Uterus (tissue), 4 donors: Measurements from ENCODE around the gene SPIRE1. TPM values are rescaled to one million over a fixed set of nuclear protein-coding genes. Genes with fewer than 3 reads are reported as not detected.

Source experiments
- DNase-seq, 2 donors: peaks; one replicate each; pipeline ENCODE4 v3.0.0-alpha.2; 2019 to 2020
- H3K27ac ChIP-seq, 2 donors: fragments of 200-600 bp; sonication (generic); 1 replicate in 1 of 2; 2 replicates in 1 of 2; pipeline ENCODE4 v1.5.1; 2016 to 2018
- H3K27me3 ChIP-seq, 2 donors: fragments of 200-600 bp; sonication (generic); one replicate each; pipeline ENCODE4 v1.5.1; 2018 to 2019; ENCODE audit warnings: control low read depth in 1 of 2
- H3K36me3 ChIP-seq, 2 donors: fragments of 200-600 bp; sonication (generic); one replicate each; pipeline ENCODE4 v1.5.1; 2019; ENCODE audit warnings: control low read depth in 1 of 2
- H3K4me1 ChIP-seq, 2 donors: fragments of 200-600 bp; sonication (generic); one replicate each; pipeline ENCODE4 v1.5.1; 2018 to 2019; ENCODE audit warnings: control low read depth in 1 of 2
- H3K4me3 ChIP-seq, 2 donors: fragments of 200-600 bp; sonication (generic); 1 replicate in 1 of 2; 2 replicates in 1 of 2; pipeline ENCODE4 v1.5.1; 2018 to 2019; ENCODE audit warnings: mild to moderate bottlenecking in 1 of 2
- H3K9me3 ChIP-seq, 2 donors: fragments of 200-600 bp; sonication (generic); one replicate each; pipeline ENCODE4 v1.5.1; 2019; ENCODE audit warnings: control low read depth in 1 of 2
- CTCF ChIP-seq, 4 experiments: fragments of 200-600 bp in 2 of 4; fragments of 450-650 bp in 2 of 4; sonication (generic) in 2 of 4; IDR thresholded peaks; one replicate each; pipeline ENCODE4 v1.5.1; 2016 to 2019; ENCODE audit warnings: antibody characterized with exemption in 4 of 4, mild to moderate bottlenecking in 2 of 4, moderate library complexity in 1 of 4
- POLR2A ChIP-seq, 2 donors: fragments of 450-650 bp; IDR thresholded peaks; one replicate each; pipeline ENCODE4 v1.6.1; 2016; ENCODE audit warnings: antibody characterized with exemption in 2 of 2, mild to moderate bottlenecking in 1 of 2, moderate library complexity in 1 of 2
- intact Hi-C: fragments of 100-400 bp; cut with DNase I; formaldehyde crosslinking; loops from one replicate; pipeline ENCODE4 v1.15.1; 2023; ENCODE audit warnings: low total_unique reads
- total RNA-seq, 4 donors: library from RNA; depleted of rRNA in 3 of 4; stranded (reverse); fragments of >200 nt in 3 of 4; gene quantifications; one replicate each; pipeline versions ENCODE4 v1.1.0 to v1.2.4, GENCODE V29; 2014 to 2023
- donor health status: DM: yes; HTN: yes; CAD: no.

Gene SPIRE1
- total RNA-seq, 4 donors from 2014 or later: 12.9 to 78.1 (median 27.5) TPM

DNA sequence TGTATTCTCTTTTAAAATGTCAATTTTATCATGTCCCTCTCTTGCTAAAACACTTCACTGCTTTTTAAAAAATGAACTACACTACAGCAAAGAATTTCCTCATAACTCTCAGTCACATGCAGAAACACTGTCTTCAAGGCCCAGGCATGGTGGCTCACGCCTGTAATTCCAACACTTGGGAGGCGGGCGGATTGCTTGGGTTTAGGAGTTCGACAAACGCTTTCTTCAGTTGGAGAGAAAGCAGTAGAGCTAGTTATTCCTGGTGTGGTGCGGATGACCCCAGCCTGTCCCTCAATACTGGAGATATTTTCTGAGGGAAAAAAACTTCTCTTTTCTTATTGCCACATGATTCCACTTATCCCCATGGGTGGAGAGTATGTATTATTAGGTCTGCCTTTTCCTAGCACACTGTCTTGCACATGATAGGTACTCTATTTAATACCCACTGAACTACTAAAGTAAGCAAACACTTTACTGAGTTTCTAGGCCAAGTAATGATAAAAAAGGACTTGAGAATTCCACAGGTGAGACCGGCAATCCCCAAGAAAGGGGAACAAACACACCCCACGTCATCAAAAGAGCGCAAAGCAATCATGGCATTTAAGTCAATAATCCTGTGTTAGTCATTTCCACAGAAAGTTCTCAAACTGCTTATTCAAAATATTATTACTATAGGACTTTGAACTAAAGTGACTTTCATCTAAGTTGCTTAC lies 77.1 kb downstream of the SPIRE1 start:
- TF ChIP-seq CTCF (IDR thresholded peaks at IDR 0.05): no peak
- no peak for TF ChIP-seq POLR2A (IDR thresholded peaks at IDR 0.05)
- Histone ChIP-seq H3K27me3 (no peaks in the 10 kb centered on the region), H3K36me3 (no peaks in the 10 kb centered on the region), H3K27ac (no peak overlapping the region), H3K4me3 (no peak overlapping the region), H3K4me1 (no peaks in the 10 kb centered on the region), H3K9me3 (no peaks in the 10 kb centered on the region)
- DNase-seq: no peak
- intact Hi-C loops: no loop called here

GRCh38 chr18:12579775-12580174 lies 78.1 kb downstream of the SPIRE1 start:
- Histone ChIP-seq H3K4me1 (no peaks in the 10 kb centered on the region), H3K27ac (no peak overlapping the region), H3K27me3 (no peaks in the 10 kb centered on the region), H3K36me3 (no peaks in the 10 kb centered on the region), H3K9me3 (no peaks in the 10 kb centered on the region), H3K4me3 (no peak overlapping the region)
- intact Hi-C loops: no loop called here
- TF ChIP-seq POLR2A (IDR thresholded peaks at IDR 0.05): no peak
- DNase-seq: no peak

DNA sequence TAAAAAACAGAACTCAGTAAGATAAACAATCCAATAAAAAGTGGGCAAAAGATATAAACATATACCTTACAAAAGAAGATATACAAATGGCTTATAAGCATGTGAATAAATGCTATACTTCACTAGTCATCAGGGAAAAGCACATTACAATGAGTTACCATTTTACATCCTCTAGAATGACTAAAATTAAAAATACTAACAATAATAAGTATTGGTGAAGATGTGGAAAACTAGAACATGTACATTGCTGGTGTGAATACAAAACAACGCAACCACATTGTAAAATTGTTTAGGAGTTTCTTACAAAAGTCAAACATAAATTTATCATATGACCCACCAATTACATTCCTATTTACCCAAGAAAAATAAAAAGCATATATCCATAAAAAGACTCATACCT lies 80.1 kb downstream of the SPIRE1 start:
- no peak for DNase-seq
- Histone ChIP-seq H3K36me3 (no peaks in the 10 kb centered on the region), H3K9me3 (no peaks in the 10 kb centered on the region), H3K27me3 (no peaks in the 10 kb centered on the region), H3K4me1 (no peaks in the 10 kb centered on the region), H3K27ac (no peak overlapping the region), H3K4me3 (no peak overlapping the region)
- no peak for TF ChIP-seq CTCF (IDR thresholded peaks at IDR 0.05)
- TF ChIP-seq POLR2A (IDR thresholded peaks at IDR 0.05): no peak
- intact Hi-C loops: no loop called here

GRCh38 chr18:12574494-12575185 lies 83.3 kb downstream of the SPIRE1 start:
- no peak for TF ChIP-seq POLR2A (IDR thresholded peaks at IDR 0.05)
- no peak for TF ChIP-seq CTCF (IDR thresholded peaks at IDR 0.05)
- Histone ChIP-seq H3K36me3 (no peaks in the 10 kb centered on the region), H3K9me3 (no peaks in the 10 kb centered on the region), H3K4me1 (no peaks in the 10 kb centered on the region), H3K27me3 (no peaks in the 10 kb centered on the region), H3K4me3 (no peak overlapping the region), H3K27ac (no peak overlapping the region)
- no peak for DNase-seq
- intact Hi-C loops: no loop called here

DNA sequence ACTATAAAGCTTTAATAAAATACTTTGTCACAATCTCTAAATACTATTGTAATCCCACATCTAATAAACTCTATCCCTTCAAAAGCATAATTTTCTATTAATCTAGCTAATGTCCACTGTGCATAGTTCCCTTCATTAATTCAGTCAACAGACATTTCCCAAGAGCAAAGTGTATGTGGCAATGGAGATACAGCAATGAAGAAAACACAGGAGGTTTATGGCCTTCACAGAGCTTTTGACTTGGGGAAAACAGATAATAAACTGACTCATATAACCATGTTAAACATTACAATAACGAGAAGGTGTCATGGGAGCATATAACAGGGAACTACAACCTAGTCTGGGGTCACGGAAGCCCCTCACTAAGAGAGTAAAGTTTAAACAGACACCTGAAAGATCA lies 86.3 kb downstream of the SPIRE1 start:
- Histone ChIP-seq H3K27ac (no peak overlapping the region), H3K27me3 (no peaks in the 10 kb centered on the region), H3K4me3 (no peak overlapping the region), H3K36me3 (no peaks in the 10 kb centered on the region), H3K4me1 (no peaks in the 10 kb centered on the region), H3K9me3 (no peaks in the 10 kb centered on the region)
- DNase-seq: no peak
- TF ChIP-seq CTCF (IDR thresholded peaks at IDR 0.05) (no peak), POLR2A (IDR thresholded peaks at IDR 0.05) (no peak)
- intact Hi-C loops: no loop called here
